HCT116 (cell line): ENCODE data around the gene THOP1. TPM values are rescaled to one million over a fixed set of nuclear protein-coding genes. Genes with fewer than 3 reads are reported as not detected.

Experiments
- ATAC-seq: fragments of 200-7000 bp; cut with Tn5 transposase; 2 replicates; pipeline ENCODE4 v1.9.1; 2020; ENCODE audit warnings: mild to moderate bottlenecking, moderate library complexity
- BruUV-seq: library from RNA; stranded (reverse); fragments of 400-500 nt; replicated peaks from 2 replicates; lab custom pipeline; 2021; lab: Mats Ljungman, UMichigan
- CTCF ChIA-PET: fragments of 300-600 bp; sonication (Branson Sonifier 250); formaldehyde crosslinking; loops from one replicate; lab custom pipeline; 2021; ENCODE audit warnings: antibody characterized with exemption; lab: Charles Lee
- POLR2A ChIA-PET: fragments of 300-600, 350-600 bp; sonication (Branson Sonifier 250); formaldehyde crosslinking; loops from one replicate; lab custom pipeline; 2021; ENCODE audit warnings: antibody characterized with exemption; lab: Charles Lee
- RAD21 ChIA-PET, 2 experiments: fragments of 300-600 bp; sonication (Branson Sonifier 250); formaldehyde crosslinking; loops; one replicate each; lab custom pipeline; 2023; ENCODE audit warnings: low total read pairs in 2 of 2; ENCODE audit not compliant: uncharacterized antibody in 2 of 2, unreplicated experiment in 2 of 2, low non-redundant PET in 1 of 2; lab: Charles Lee
- DNase-seq: peaks from one replicate; pipeline ENCODE4 v3.0.0-alpha.2; 2010; ENCODE audit warnings: low read depth, low spot score
- H2AFZ ChIP-seq: fragments of 200-600 bp; shearing (Covaris generic), sonication (generic); 2 replicates; pipeline ENCODE4 v1.6.1; 2017; ENCODE audit warnings: low read depth, mixed run types, mixed read lengths, antibody characterized with exemption, low read length; ENCODE audit not compliant: poor library complexity, severe bottlenecking
- H3K27ac ChIP-seq: 2 replicates; pipeline ENCODE4 v1.5.1; 2012; ENCODE audit warnings: low read depth, low read length
- H3K27me3 ChIP-seq: fragments of 200-600 bp; sonication (generic); 2 replicates; pipeline ENCODE4 v1.6.1; 2016; ENCODE audit warnings: mixed run types, low read length, mixed read lengths; ENCODE audit not compliant: insufficient read depth
- H3K36me3 ChIP-seq, 2 experiments: fragments of 200-500 bp in 1 of 2; fragments of 200-600 bp in 1 of 2; sonication (Bioruptor generic) in 1 of 2; sonication (generic) in 1 of 2; 2 replicates each; pipeline versions ENCODE4 v1.5.1 to v1.6.1; 2014 to 2016; ENCODE audit warnings: low read length in 2 of 2, inconsistent platforms in 1 of 2, mixed read lengths in 1 of 2, mixed run types in 1 of 2; ENCODE audit not compliant: insufficient read depth in 2 of 2, control insufficient read depth in 1 of 2
- H3K4me1 ChIP-seq, 2 experiments: fragments of 200-600 bp in 1 of 2; sonication (generic) in 1 of 2; 2 replicates each; pipeline versions ENCODE4 v1.5.1 to v1.6.1; 2012 to 2017; ENCODE audit warnings: low read length in 2 of 2, inconsistent platforms in 1 of 2, mild to moderate bottlenecking in 1 of 2, mixed read lengths in 1 of 2, mixed run types in 1 of 2, moderate library complexity in 1 of 2; ENCODE audit not compliant: insufficient read depth in 2 of 2, control insufficient read depth in 1 of 2
- H3K4me2 ChIP-seq: fragments of 200-600 bp; sonication (generic); 2 replicates; pipeline ENCODE4 v1.6.1; 2017; ENCODE audit warnings: mixed run types, low read length, mixed read lengths
- H3K4me3 ChIP-seq, 2 experiments: fragments of 200-600 bp in 1 of 2; sonication (generic) in 1 of 2; replicated peaks in 1 of 2; 2 replicates each; pipeline ENCODE4 v1.5.1; 2011 to 2016; ENCODE audit warnings: low read length in 2 of 2, control low read depth in 1 of 2, low read depth in 1 of 2, mild to moderate bottlenecking in 1 of 2, mixed read lengths in 1 of 2, mixed run types in 1 of 2
- H3K79me2 ChIP-seq: fragments of 200-600 bp; sonication (generic); 2 replicates; pipeline ENCODE4 v1.6.1; 2017; ENCODE audit warnings: mild to moderate bottlenecking, mixed run types, low read length, moderate library complexity, mixed read lengths; ENCODE audit not compliant: insufficient read depth
- H3K9ac ChIP-seq: fragments of 200-600 bp; sonication (generic); 2 replicates; pipeline ENCODE4 v1.6.1; 2016; ENCODE audit warnings: low read length, mixed read lengths
- H3K9me2 ChIP-seq: fragments of 200-600 bp; sonication (generic), shearing (Covaris generic); 2 replicates; pipeline ENCODE4 v1.6.1; 2017; ENCODE audit warnings: mixed run types, mild to moderate bottlenecking, moderate library complexity; ENCODE audit not compliant: insufficient read depth
- H3K9me3 ChIP-seq, 2 experiments: fragments of 200-500 bp in 1 of 2; fragments of 200-600 bp in 1 of 2; sonication (Bioruptor generic) in 1 of 2; sonication (generic) in 1 of 2; 2 replicates each; pipeline ENCODE4 v1.6.1; 2014 to 2017; ENCODE audit warnings: low read length in 2 of 2, mixed read lengths in 2 of 2, inconsistent platforms in 1 of 2, low read depth in 1 of 2, mild to moderate bottlenecking in 1 of 2, mixed run types in 1 of 2, moderate library complexity in 1 of 2; ENCODE audit not compliant: control insufficient read depth in 1 of 2, insufficient read depth in 1 of 2
- H4K20me1 ChIP-seq: fragments of 200-600 bp; sonication (generic), shearing (Covaris generic); 2 replicates; pipeline ENCODE4 v1.6.1; 2017; ENCODE audit warnings: mixed run types, mild to moderate bottlenecking, moderate library complexity; ENCODE audit not compliant: insufficient read depth
- CBX3 ChIP-seq: IDR thresholded peaks from 2 replicates; pipeline ENCODE4 v1.6.1; 2012; ENCODE audit warnings: low read depth
- EZH2 ChIP-seq: fragments of 200-600 bp; sonication (generic); IDR thresholded peaks from 2 replicates; pipeline ENCODE4 v1.6.1; 2017; ENCODE audit warnings: antibody characterized with exemption, mixed run types
- FOSL1 ChIP-seq: IDR thresholded peaks from 2 replicates; pipeline ENCODE4 v1.6.1; 2012; ENCODE audit warnings: low read depth
- POLR2AphosphoS5 ChIP-seq: IDR thresholded peaks from 2 replicates; pipeline ENCODE4 v1.6.1; 2011; ENCODE audit warnings: mild to moderate bottlenecking, low read depth, low read length, moderate library complexity
- SRF ChIP-seq: IDR thresholded peaks from 2 replicates; pipeline ENCODE4 v1.6.1; 2012; ENCODE audit warnings: low read depth
- ZFX ChIP-seq: fragments of 450-650 bp; IDR thresholded peaks from 2 replicates; pipeline ENCODE4 v1.6.1; 2017
- intact Hi-C: fragments of 100-400 bp; cut with micrococcal nuclease; formaldehyde crosslinking; loops from 2 replicates; pipeline ENCODE4 v1.10.0; 2022
- total RNA-seq: library from RNA; stranded (reverse); gene quantifications from one replicate; pipeline ENCODE4 v1.2.1, GENCODE V29; 2021; ENCODE audit not compliant: unreplicated experiment
- TF ChIP-seq, protein P1 (sequence below): IDR thresholded peaks from 2 replicates; pipeline ENCODE4 v1.6.1; 2012
- TF ChIP-seq, protein P2 (sequence below): IDR thresholded peaks from 2 replicates; pipeline ENCODE4 v1.6.1; 2012; ENCODE audit warnings: low read depth
- TF ChIP-seq, protein P3 (sequence below): IDR thresholded peaks from 2 replicates; pipeline ENCODE4 v1.6.1; 2012

THOP1 gene
- total RNA-seq, 1 experiment from 2014 or later, result 201 TPM

DNA sequence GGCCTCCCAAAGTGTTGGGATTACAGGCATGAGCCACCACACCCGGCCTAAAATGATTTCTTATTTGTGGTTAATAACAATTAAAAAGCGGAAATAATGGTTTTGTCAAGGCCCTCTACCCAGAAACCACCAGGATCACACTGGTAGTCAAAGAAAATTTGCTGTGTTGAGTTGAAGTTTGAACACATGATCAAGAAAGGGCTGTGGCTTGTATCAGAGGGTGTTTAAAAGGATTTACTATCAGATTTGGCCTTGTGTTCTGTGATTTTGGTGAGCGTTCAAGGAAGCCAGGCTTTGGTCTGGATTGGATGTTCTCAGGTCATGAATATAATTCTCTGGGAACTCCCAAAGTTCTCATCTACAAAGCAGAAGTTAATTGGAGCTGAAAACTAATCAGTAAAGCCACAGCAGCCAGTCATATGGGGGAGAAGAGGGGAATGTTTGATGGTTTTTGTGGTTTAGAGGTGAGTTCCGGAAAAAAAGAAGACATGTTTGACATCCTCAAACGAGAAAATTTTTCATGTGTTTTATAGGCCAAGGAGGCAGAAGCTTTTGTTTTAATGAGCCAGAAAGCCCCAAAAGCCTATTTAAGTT lies 71.3 kb downstream of the THOP1 start:
- Histone ChIP-seq H3K4me2 (no peak overlapping the region), H3K27ac (no peak overlapping the region), H3K4me3 (no peak overlapping the region), H3K9me3 (peaks cover 24% of the 10 kb centered on the region in 2 experiments; a peak in 3 of 4 replicates), H2AFZ (no peak overlapping the region), H3K36me3 (peaks cover 6 to 20% of the 10 kb centered on the region in 2 experiments), H3K79me2 (no peaks in the 10 kb centered on the region), H3K9me2 (no peaks in the 10 kb centered on the region), H3K27me3 (no peaks in the 10 kb centered on the region), H4K20me1 (no peaks in the 10 kb centered on the region), H3K9ac (no peak overlapping the region), H3K4me1 (no peaks in the 10 kb centered on the region)
- POLR2A ChIA-PET, result no interaction called here
- ATAC-seq (no peak), DNase-seq (no peak)
- RAD21 ChIA-PET, result no interaction called here
- no peak for TF ChIP-seq CBX3
- TF ChIP-seq, protein P1, sequence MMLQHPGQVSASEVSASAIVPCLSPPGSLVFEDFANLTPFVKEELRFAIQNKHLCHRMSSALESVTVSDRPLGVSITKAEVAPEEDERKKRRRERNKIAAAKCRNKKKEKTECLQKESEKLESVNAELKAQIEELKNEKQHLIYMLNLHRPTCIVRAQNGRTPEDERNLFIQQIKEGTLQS, result no peak
- TF ChIP-seq, protein P2, sequence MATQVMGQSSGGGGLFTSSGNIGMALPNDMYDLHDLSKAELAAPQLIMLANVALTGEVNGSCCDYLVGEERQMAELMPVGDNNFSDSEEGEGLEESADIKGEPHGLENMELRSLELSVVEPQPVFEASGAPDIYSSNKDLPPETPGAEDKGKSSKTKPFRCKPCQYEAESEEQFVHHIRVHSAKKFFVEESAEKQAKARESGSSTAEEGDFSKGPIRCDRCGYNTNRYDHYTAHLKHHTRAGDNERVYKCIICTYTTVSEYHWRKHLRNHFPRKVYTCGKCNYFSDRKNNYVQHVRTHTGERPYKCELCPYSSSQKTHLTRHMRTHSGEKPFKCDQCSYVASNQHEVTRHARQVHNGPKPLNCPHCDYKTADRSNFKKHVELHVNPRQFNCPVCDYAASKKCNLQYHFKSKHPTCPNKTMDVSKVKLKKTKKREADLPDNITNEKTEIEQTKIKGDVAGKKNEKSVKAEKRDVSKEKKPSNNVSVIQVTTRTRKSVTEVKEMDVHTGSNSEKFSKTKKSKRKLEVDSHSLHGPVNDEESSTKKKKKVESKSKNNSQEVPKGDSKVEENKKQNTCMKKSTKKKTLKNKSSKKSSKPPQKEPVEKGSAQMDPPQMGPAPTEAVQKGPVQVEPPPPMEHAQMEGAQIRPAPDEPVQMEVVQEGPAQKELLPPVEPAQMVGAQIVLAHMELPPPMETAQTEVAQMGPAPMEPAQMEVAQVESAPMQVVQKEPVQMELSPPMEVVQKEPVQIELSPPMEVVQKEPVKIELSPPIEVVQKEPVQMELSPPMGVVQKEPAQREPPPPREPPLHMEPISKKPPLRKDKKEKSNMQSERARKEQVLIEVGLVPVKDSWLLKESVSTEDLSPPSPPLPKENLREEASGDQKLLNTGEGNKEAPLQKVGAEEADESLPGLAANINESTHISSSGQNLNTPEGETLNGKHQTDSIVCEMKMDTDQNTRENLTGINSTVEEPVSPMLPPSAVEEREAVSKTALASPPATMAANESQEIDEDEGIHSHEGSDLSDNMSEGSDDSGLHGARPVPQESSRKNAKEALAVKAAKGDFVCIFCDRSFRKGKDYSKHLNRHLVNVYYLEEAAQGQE, result no peak
- no peak for TF ChIP-seq POLR2AphosphoS5
- TF ChIP-seq EZH2, result no peak
- TF ChIP-seq, protein P3, sequence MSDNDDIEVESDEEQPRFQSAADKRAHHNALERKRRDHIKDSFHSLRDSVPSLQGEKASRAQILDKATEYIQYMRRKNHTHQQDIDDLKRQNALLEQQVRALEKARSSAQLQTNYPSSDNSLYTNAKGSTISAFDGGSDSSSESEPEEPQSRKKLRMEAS, result no peak
- no peak for TF ChIP-seq ZFX
- no peak for TF ChIP-seq SRF
- TF ChIP-seq FOSL1, result no peak
- CTCF ChIA-PET, result no interaction called here
- intact Hi-C loops, result no loop called here
- no TSS peak for BruUV-seq
